ENCODE measurements around the gene THSD7A. TPM values are rescaled to one million over a fixed set of nuclear protein-coding genes. Genes with fewer than 3 reads are reported as not detected.

THSD7A gene
- total and polyA plus RNA-seq, 2 of the 13 experiments (the other 11 are each of a cell fraction or from before 2014, with no cell fraction given): 0.01 to 0.07 TPM

- TF ChIP-seq ZNF766 (CRISPR knock-in tag; IDR thresholded peaks at IDR 0.05; ENCODE audit: borderline replicate concordance) (no peak), ZNF205 (CRISPR knock-in tag; IDR thresholded peaks at IDR 0.05) (no peak), RCOR2 (CRISPR knock-in tag; IDR thresholded peaks at IDR 0.05) (no peak), GLI4 (CRISPR knock-in tag; IDR thresholded peaks at IDR 0.05; ENCODE audit: borderline replicate concordance) (no peak), PCBP2 (optimal IDR thresholded peaks at IDR 0.05; ENCODE audit: low read depth, low read length, poor library complexity, severe bottlenecking) (no peak)
Measured at GRCh38 chr7:11541330-11541729, 290.7 kb downstream of the THSD7A start (continued).

- Histone ChIP-seq H3K4me3 (replicated peaks in 1 of 3; ENCODE audit: insufficient read depth in 1 of 3, low read depth in 2 of 3, low read length in 3 of 3) (no peak overlapping the region), H3K27me3 (ENCODE audit: control insufficient read depth in 1 of 2, insufficient read depth in 2 of 2, low read length in 2 of 2) (no peaks in the 10 kb centered on the region), H3K9me3 (ENCODE audit: low read length) (no peaks in the 10 kb centered on the region), H3K79me2 (ENCODE audit: insufficient read depth, low read length) (no peaks in the 10 kb centered on the region), H3K36me3 (replicated peaks in 1 of 2; ENCODE audit: control insufficient read depth in 1 of 2, insufficient read depth in 2 of 2, low read length in 2 of 2) (no peaks in the 10 kb centered on the region), H3K27ac (ENCODE audit: extremely low read length, insufficient read depth, low read length) (no peak overlapping the region), H4K20me1 (ENCODE audit: insufficient read depth, low read length) (no peaks in the 10 kb centered on the region), H3K9ac (ENCODE audit: insufficient read depth, low read depth, low read length) (no peak overlapping the region), H2AFZ (ENCODE audit: low read length) (no peak overlapping the region), H3K4me1 (ENCODE audit: insufficient read depth, low read length) (no peaks in the 10 kb centered on the region), H3K4me2 (ENCODE audit: low read depth, low read length) (no peak overlapping the region)
- BruUV-seq (replicated peaks): no TSS peak
- DNase-seq (ENCODE audit: low spot score) (no peak), FAIRE-seq (no peak), ATAC-seq (no peak)
- in situ Hi-C loops (cut with HindIII; ENCODE audit: extremely low pct_ligation_motif_present, low pct_unique_long_range_greater_than_20kb) (no loop called here), intact Hi-C loops (cut with micrococcal nuclease; ENCODE audit: unreplicated experiment) (no loop called here)
- ChIA-PET POLR2A (no interaction called here), CTCF (ENCODE audit: low intra/inter-chr PET ratio, low total read pairs) (no interaction called here)
- 33% methylated on average over 3 of the region's 3 CpGs for WGBS (ENCODE audit: low lambda C conversion rate)
- no peak for TF ChIP-seq RBFOX2 (IDR thresholded peaks at IDR 0.05; ENCODE audit: low read depth, low read length)
- no peak for TF ChIP-seq ATRX (CRISPR knock-in tag; IDR thresholded peaks at IDR 0.05; ENCODE audit: borderline replicate concordance)
- TF ChIP-seq ATF4 (CRISPR knock-in tag; IDR thresholded peaks at IDR 0.05): no peak
- no peak for TF ChIP-seq ZNF335 (CRISPR knock-in tag; IDR thresholded peaks at IDR 0.05)
- TF ChIP-seq KLF6 (CRISPR knock-in tag; IDR thresholded peaks at IDR 0.05): no peak
- TF ChIP-seq RFX1 (IDR thresholded peaks at IDR 0.05): no peak
- no peak for TF ChIP-seq ZNF281 (CRISPR knock-in tag; IDR thresholded peaks at IDR 0.05; ENCODE audit: borderline replicate concordance)
- TF ChIP-seq ZNF20 (CRISPR knock-in tag; IDR thresholded peaks at IDR 0.05): no peak
- no peak for TF ChIP-seq RBM22 (optimal IDR thresholded peaks at IDR 0.05; ENCODE audit: low read length)
- TF ChIP-seq CHD2 (IDR thresholded peaks at IDR 0.05; ENCODE audit: low read depth, low read length): no peak
- TF ChIP-seq AKAP8 (CRISPR knock-in tag; IDR thresholded peaks at IDR 0.05): no peak
- no peak for TF ChIP-seq ARNT (IDR thresholded peaks at IDR 0.05)
- TF ChIP-seq ZNF367 (CRISPR knock-in tag; IDR thresholded peaks at IDR 0.05; ENCODE audit: borderline replicate concordance): no peak
- no peak for TF ChIP-seq TRAFD1 (CRISPR knock-in tag; IDR thresholded peaks at IDR 0.05; ENCODE audit: borderline replicate concordance)
- no peak for TF ChIP-seq BRD4 (CRISPR knock-in tag; IDR thresholded peaks at IDR 0.05)
- no peak for TF ChIP-seq ZBTB3 (CRISPR knock-in tag; IDR thresholded peaks at IDR 0.05; ENCODE audit: borderline replicate concordance, low read depth)
Measured at GRCh38 chr7:11540271-11540761, 291.7 kb downstream of the THSD7A start.
